22Rv1 (cell line): ENCODE measurements around the gene LDAF1.

Experiments
- ZFX ChIP-seq: fragments of 450-650 bp; IDR thresholded peaks from 2 replicates; pipeline ENCODE4 v1.6.1; 2017; ENCODE audit warnings: antibody characterized with exemption, borderline replicate concordance
- TF ChIP-seq, protein P1 (sequence below): fragments of 450-650 bp; IDR thresholded peaks from 2 replicates; pipeline ENCODE4 v1.5.1; 2017; ENCODE audit warnings: mild to moderate bottlenecking

DNA sequence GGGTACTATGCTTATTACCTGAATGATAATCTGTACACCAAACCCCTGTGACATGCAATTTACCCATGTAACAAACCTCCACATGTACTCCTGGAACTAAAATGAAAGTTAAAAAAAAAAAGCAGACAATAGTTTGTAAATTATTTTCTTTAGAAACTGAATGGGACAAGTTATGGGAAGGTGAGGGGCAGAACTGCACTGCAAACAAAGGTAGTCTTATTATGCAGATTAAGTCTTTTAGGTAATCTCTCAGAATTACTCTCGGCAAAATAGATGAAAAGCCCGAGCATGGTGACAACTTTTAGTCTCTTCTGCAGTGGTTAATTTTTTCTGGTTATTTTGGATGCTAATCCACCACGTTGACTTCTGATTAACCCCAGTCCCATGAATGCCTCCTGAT, 25.5 kb downstream of the LDAF1 start:
- TF ChIP-seq, protein P1, sequence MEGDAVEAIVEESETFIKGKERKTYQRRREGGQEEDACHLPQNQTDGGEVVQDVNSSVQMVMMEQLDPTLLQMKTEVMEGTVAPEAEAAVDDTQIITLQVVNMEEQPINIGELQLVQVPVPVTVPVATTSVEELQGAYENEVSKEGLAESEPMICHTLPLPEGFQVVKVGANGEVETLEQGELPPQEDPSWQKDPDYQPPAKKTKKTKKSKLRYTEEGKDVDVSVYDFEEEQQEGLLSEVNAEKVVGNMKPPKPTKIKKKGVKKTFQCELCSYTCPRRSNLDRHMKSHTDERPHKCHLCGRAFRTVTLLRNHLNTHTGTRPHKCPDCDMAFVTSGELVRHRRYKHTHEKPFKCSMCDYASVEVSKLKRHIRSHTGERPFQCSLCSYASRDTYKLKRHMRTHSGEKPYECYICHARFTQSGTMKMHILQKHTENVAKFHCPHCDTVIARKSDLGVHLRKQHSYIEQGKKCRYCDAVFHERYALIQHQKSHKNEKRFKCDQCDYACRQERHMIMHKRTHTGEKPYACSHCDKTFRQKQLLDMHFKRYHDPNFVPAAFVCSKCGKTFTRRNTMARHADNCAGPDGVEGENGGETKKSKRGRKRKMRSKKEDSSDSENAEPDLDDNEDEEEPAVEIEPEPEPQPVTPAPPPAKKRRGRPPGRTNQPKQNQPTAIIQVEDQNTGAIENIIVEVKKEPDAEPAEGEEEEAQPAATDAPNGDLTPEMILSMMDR, result no peak
- TF ChIP-seq ZFX, result no peak
